Tibial nerve (tissue), 4 donors: ENCODE results near the gene PANX2. TPM values are rescaled to one million over a fixed set of nuclear protein-coding genes. Genes with fewer than 3 reads are reported as not detected.
"Not testable (repeated sequence)": the region's sequence is repeated elsewhere in the genome, so short reads cannot be mapped to it uniquely, and the experiment has no call there.

Experiments
- DNase-seq, 2 donors: peaks; one replicate each; pipeline ENCODE4 v3.0.0-alpha.2; 2019; ENCODE audit warnings: low spot score in 2 of 2
- H3K27ac ChIP-seq, 4 donors: fragments of 200-600 bp; sonication (generic) in 3 of 4; one replicate each; pipeline ENCODE4 v1.5.1; 2017 to 2019; ENCODE audit warnings: mild to moderate bottlenecking in 1 of 4
- H3K27me3 ChIP-seq, 2 donors: fragments of 200-600 bp; sonication (generic) in 1 of 2; one replicate each; pipeline versions ENCODE4 v1.5.1 to v1.6.0; 2017 to 2019
- H3K36me3 ChIP-seq, 3 donors: fragments of 200-600 bp; sonication (generic); one replicate each; pipeline ENCODE4 v1.5.1; 2018 to 2019
- H3K4me1 ChIP-seq, 4 donors: fragments of 200-600 bp; sonication (generic) in 3 of 4; one replicate each; pipeline ENCODE4 v1.5.1; 2017 to 2019
- H3K4me3 ChIP-seq, 4 donors: fragments of 200-600 bp; sonication (generic) in 3 of 4; one replicate each; pipeline ENCODE4 v1.5.1; 2017 to 2019; ENCODE audit warnings: mild to moderate bottlenecking in 1 of 4, moderate library complexity in 1 of 4
- H3K9me3 ChIP-seq, 4 donors: fragments of 200-600 bp; sonication (generic) in 3 of 4; one replicate each; pipeline ENCODE4 v1.5.1; 2017 to 2019
- CTCF ChIP-seq, 5 experiments: fragments of 200-600 bp in 3 of 5; fragments of 450-650 bp in 2 of 5; sonication (generic) in 3 of 5; IDR thresholded peaks; one replicate each; pipeline ENCODE4 v1.5.1; 2016 to 2019; ENCODE audit warnings: antibody characterized with exemption in 5 of 5, mild to moderate bottlenecking in 3 of 5, moderate library complexity in 2 of 5
- EP300 ChIP-seq, 2 donors: sonication (generic); formaldehyde crosslinking; IDR thresholded peaks; one replicate each; pipeline ENCODE4 v1.6.1; 2017; ENCODE audit warnings: antibody characterized with exemption in 2 of 2, mild to moderate bottlenecking in 1 of 2
- POLR2A ChIP-seq, 2 donors: fragments of 450-650 bp; IDR thresholded peaks; one replicate each; pipeline ENCODE4 v1.6.1; 2017; ENCODE audit warnings: antibody characterized with exemption in 2 of 2, mild to moderate bottlenecking in 2 of 2, moderate library complexity in 2 of 2
- WGBS, 2 donors: methylation state at CpG; one replicate each; pipeline ENCODE4 v1.1.5; 2018; 5-methylcytosine and 5-hydroxymethylcytosine counted together
- total RNA-seq, 4 donors: library from RNA; depleted of rRNA; stranded (reverse); fragments of >200 nt; gene quantifications; one replicate each; pipeline ENCODE4 v1.1.0, GENCODE V29; 2016

Gene PANX2
- total RNA-seq, 4 donors from 2014 or later, result 0.30 TPM; not detected in 3

GRCh38 chr22:50161508-50162390 lies 8.8 kb upstream of the PANX2 start:
- Histone ChIP-seq H3K4me3 (no peak overlapping the region), H3K27me3 (peaks cover 0 to 8% of the 10 kb centered on the region in 2 donors), H3K4me1 (no peaks in the 10 kb centered on the region), H3K9me3 (no peaks in the 10 kb centered on the region), H3K36me3 (no peaks in the 10 kb centered on the region), H3K27ac (no peak overlapping the region)
- no peak for DNase-seq
- TF ChIP-seq EP300 (IDR thresholded peaks at IDR 0.05), result no peak
- TF ChIP-seq POLR2A (IDR thresholded peaks at IDR 0.05), result no peak
- TF ChIP-seq CTCF (IDR thresholded peaks at IDR 0.05), result no peak
- WGBS, 2 donors, result 85 to 87% methylated on average over 16 to 19 of the region's 23 CpGs

- no peak for TF ChIP-seq CTCF (IDR thresholded peaks at IDR 0.05)
- TF ChIP-seq EP300 (IDR thresholded peaks at IDR 0.05), result no peak
- TF ChIP-seq POLR2A (IDR thresholded peaks at IDR 0.05), result no peak
These were observed 8.1 kb upstream of the PANX2 start for GRCh38 chr22:50162391-50162956.

GRCh38 chr22:50165436-50166123 lies 5.0 kb upstream of the PANX2 start:
- Histone ChIP-seq H3K9me3 (no peaks in the 10 kb centered on the region), H3K4me1 (peaks cover 0 to 11% (median 4%) of the 10 kb centered on the region in 4 donors), H3K27me3 (peaks cover 0 to 32% of the 10 kb centered on the region in 2 donors), H3K27ac (no peak overlapping the region), H3K36me3 (no peaks in the 10 kb centered on the region), H3K4me3 (no peak overlapping the region)
- TF ChIP-seq POLR2A (IDR thresholded peaks at IDR 0.05) (no peak), CTCF (IDR thresholded peaks at IDR 0.05) (no peak), EP300 (IDR thresholded peaks at IDR 0.05) (no peak)
- 93 to 94% methylated on average over 12 to 22 of the region's 28 CpGs for WGBS, 2 donors
- DNase-seq, result no peak

More at GRCh38 chr22:50162391-50162956, 8.1 kb upstream of the PANX2 start:
- WGBS, 2 donors, result 76 to 79% methylated on average over 5 to 8 of the region's 10 CpGs
- H3K4me3 ChIP-seq, result no peak overlapping the region
- peaks cover 0 to 9% of the 10 kb centered on the region in 2 donors for H3K27me3 ChIP-seq
- H3K9me3 ChIP-seq, result no peaks in the 10 kb centered on the region
- H3K36me3 ChIP-seq, result no peaks in the 10 kb centered on the region
- H3K4me1 ChIP-seq, result no peaks in the 10 kb centered on the region
- no peak for DNase-seq
- no peak overlapping the region for H3K27ac ChIP-seq

- H3K27me3 ChIP-seq, result peaks cover 0 to 40% of the 10 kb centered on the region in 2 donors
- WGBS, 2 donors, result 61 to 66% methylated on average over 11 of the region's 11 CpGs
- H3K4me3 ChIP-seq, result no peak overlapping the region
- H3K4me1 ChIP-seq, result peaks cover 0 to 16% (median 6%) of the 10 kb centered on the region in 4 donors
- no peak for TF ChIP-seq POLR2A (IDR thresholded peaks at IDR 0.05)
- no peak for TF ChIP-seq CTCF (IDR thresholded peaks at IDR 0.05)
- no peak for TF ChIP-seq EP300 (IDR thresholded peaks at IDR 0.05)
- H3K27ac ChIP-seq, result no peak overlapping the region
- no peak for DNase-seq
- H3K36me3 ChIP-seq, result no peaks in the 10 kb centered on the region
- H3K9me3 ChIP-seq, result no peaks in the 10 kb centered on the region
These were observed 2.6 kb upstream of the PANX2 start for GRCh38 chr22:50167689-50168489.

GRCh38 chr22:50168490-50169180 lies 1.9 kb upstream of the PANX2 start:
- H3K9me3 ChIP-seq, H3K4me3 ChIP-seq, H3K36me3 ChIP-seq, H3K27ac ChIP-seq, DNase-seq: not testable (repeated sequence)
- WGBS, 2 donors, result 81 to 88% methylated on average over 5 of the region's 5 CpGs
- peaks cover 0 to 16% (median 6%) of the 10 kb centered on the region in 4 donors for H3K4me1 ChIP-seq
- peaks cover 0 to 40% of the 10 kb centered on the region in 2 donors for H3K27me3 ChIP-seq
